HCT116 (cell line): ENCODE measurements around the gene CRB3. TPM values are rescaled to one million over a fixed set of nuclear protein-coding genes. Genes with fewer than 3 reads are reported as not detected.

Experiments used
- ATAC-seq: fragments of 200-7000 bp; cut with Tn5 transposase; 2 replicates; pipeline ENCODE4 v1.9.1; 2020; ENCODE audit warnings: mild to moderate bottlenecking, moderate library complexity
- BruUV-seq: library from RNA; stranded (reverse); fragments of 400-500 nt; replicated peaks from 2 replicates; lab custom pipeline; 2021; lab: Mats Ljungman, UMichigan
- CTCF ChIA-PET: fragments of 300-600 bp; sonication (Branson Sonifier 250); formaldehyde crosslinking; loops from one replicate; lab custom pipeline; 2021; ENCODE audit warnings: antibody characterized with exemption; lab: Charles Lee
- POLR2A ChIA-PET: fragments of 300-600, 350-600 bp; sonication (Branson Sonifier 250); formaldehyde crosslinking; loops from one replicate; lab custom pipeline; 2021; ENCODE audit warnings: antibody characterized with exemption; lab: Charles Lee
- RAD21 ChIA-PET, 2 experiments: fragments of 300-600 bp; sonication (Branson Sonifier 250); formaldehyde crosslinking; loops; one replicate each; lab custom pipeline; 2023; ENCODE audit warnings: low total read pairs in 2 of 2; ENCODE audit not compliant: uncharacterized antibody in 2 of 2, unreplicated experiment in 2 of 2, low non-redundant PET in 1 of 2; lab: Charles Lee
- DNase-seq: peaks from one replicate; pipeline ENCODE4 v3.0.0-alpha.2; 2010; ENCODE audit warnings: low read depth, low spot score
- H2AFZ ChIP-seq: fragments of 200-600 bp; shearing (Covaris generic), sonication (generic); 2 replicates; pipeline ENCODE4 v1.6.1; 2017; ENCODE audit warnings: low read depth, mixed run types, mixed read lengths, antibody characterized with exemption, low read length; ENCODE audit not compliant: poor library complexity, severe bottlenecking
- H3K27ac ChIP-seq: 2 replicates; pipeline ENCODE4 v1.5.1; 2012; ENCODE audit warnings: low read depth, low read length
- H3K27me3 ChIP-seq: fragments of 200-600 bp; sonication (generic); 2 replicates; pipeline ENCODE4 v1.6.1; 2016; ENCODE audit warnings: mixed run types, low read length, mixed read lengths; ENCODE audit not compliant: insufficient read depth
- H3K36me3 ChIP-seq, 2 experiments: fragments of 200-500 bp in 1 of 2; fragments of 200-600 bp in 1 of 2; sonication (Bioruptor generic) in 1 of 2; sonication (generic) in 1 of 2; 2 replicates each; pipeline versions ENCODE4 v1.5.1 to v1.6.1; 2014 to 2016; ENCODE audit warnings: low read length in 2 of 2, inconsistent platforms in 1 of 2, mixed read lengths in 1 of 2, mixed run types in 1 of 2; ENCODE audit not compliant: insufficient read depth in 2 of 2, control insufficient read depth in 1 of 2
- H3K4me1 ChIP-seq, 2 experiments: fragments of 200-600 bp in 1 of 2; sonication (generic) in 1 of 2; 2 replicates each; pipeline versions ENCODE4 v1.5.1 to v1.6.1; 2012 to 2017; ENCODE audit warnings: low read length in 2 of 2, inconsistent platforms in 1 of 2, mild to moderate bottlenecking in 1 of 2, mixed read lengths in 1 of 2, mixed run types in 1 of 2, moderate library complexity in 1 of 2; ENCODE audit not compliant: insufficient read depth in 2 of 2, control insufficient read depth in 1 of 2
- H3K4me2 ChIP-seq: fragments of 200-600 bp; sonication (generic); 2 replicates; pipeline ENCODE4 v1.6.1; 2017; ENCODE audit warnings: mixed run types, low read length, mixed read lengths
- H3K4me3 ChIP-seq, 2 experiments: fragments of 200-600 bp in 1 of 2; sonication (generic) in 1 of 2; replicated peaks in 1 of 2; 2 replicates each; pipeline ENCODE4 v1.5.1; 2011 to 2016; ENCODE audit warnings: low read length in 2 of 2, control low read depth in 1 of 2, low read depth in 1 of 2, mild to moderate bottlenecking in 1 of 2, mixed read lengths in 1 of 2, mixed run types in 1 of 2
- H3K79me2 ChIP-seq: fragments of 200-600 bp; sonication (generic); 2 replicates; pipeline ENCODE4 v1.6.1; 2017; ENCODE audit warnings: mild to moderate bottlenecking, mixed run types, low read length, moderate library complexity, mixed read lengths; ENCODE audit not compliant: insufficient read depth
- H3K9ac ChIP-seq: fragments of 200-600 bp; sonication (generic); 2 replicates; pipeline ENCODE4 v1.6.1; 2016; ENCODE audit warnings: low read length, mixed read lengths
- H3K9me2 ChIP-seq: fragments of 200-600 bp; sonication (generic), shearing (Covaris generic); 2 replicates; pipeline ENCODE4 v1.6.1; 2017; ENCODE audit warnings: mixed run types, mild to moderate bottlenecking, moderate library complexity; ENCODE audit not compliant: insufficient read depth
- H3K9me3 ChIP-seq, 2 experiments: fragments of 200-500 bp in 1 of 2; fragments of 200-600 bp in 1 of 2; sonication (Bioruptor generic) in 1 of 2; sonication (generic) in 1 of 2; 2 replicates each; pipeline ENCODE4 v1.6.1; 2014 to 2017; ENCODE audit warnings: low read length in 2 of 2, mixed read lengths in 2 of 2, inconsistent platforms in 1 of 2, low read depth in 1 of 2, mild to moderate bottlenecking in 1 of 2, mixed run types in 1 of 2, moderate library complexity in 1 of 2; ENCODE audit not compliant: control insufficient read depth in 1 of 2, insufficient read depth in 1 of 2
- H4K20me1 ChIP-seq: fragments of 200-600 bp; sonication (generic), shearing (Covaris generic); 2 replicates; pipeline ENCODE4 v1.6.1; 2017; ENCODE audit warnings: mixed run types, mild to moderate bottlenecking, moderate library complexity; ENCODE audit not compliant: insufficient read depth
- EGR1 ChIP-seq: IDR thresholded peaks from 2 replicates; pipeline ENCODE4 v1.6.1; 2012; ENCODE audit warnings: low read depth
- ELF1 ChIP-seq: IDR thresholded peaks from 2 replicates; pipeline ENCODE4 v1.6.1; 2012; ENCODE audit warnings: low read depth, borderline replicate concordance
- JUND ChIP-seq: IDR thresholded peaks from 2 replicates; pipeline ENCODE4 v1.6.1; 2012
- intact Hi-C: fragments of 100-400 bp; cut with micrococcal nuclease; formaldehyde crosslinking; loops from 2 replicates; pipeline ENCODE4 v1.10.0; 2022
- total RNA-seq: library from RNA; stranded (reverse); gene quantifications from one replicate; pipeline ENCODE4 v1.2.1, GENCODE V29; 2021; ENCODE audit not compliant: unreplicated experiment
- TF ChIP-seq, protein P1 (sequence below): IDR thresholded peaks from 2 replicates; pipeline ENCODE4 v1.6.1; 2011; ENCODE audit warnings: mild to moderate bottlenecking, low read length, moderate library complexity; ENCODE audit not compliant: insufficient replicate concordance; ENCODE audit errors: extremely low read depth
- TF ChIP-seq, protein P2 (sequence below): IDR thresholded peaks from 2 replicates; pipeline ENCODE4 v1.6.1; 2012; ENCODE audit warnings: low read depth

CRB3 gene
- total RNA-seq, 1 experiment from 2014 or later: 40.5 TPM

DNA sequence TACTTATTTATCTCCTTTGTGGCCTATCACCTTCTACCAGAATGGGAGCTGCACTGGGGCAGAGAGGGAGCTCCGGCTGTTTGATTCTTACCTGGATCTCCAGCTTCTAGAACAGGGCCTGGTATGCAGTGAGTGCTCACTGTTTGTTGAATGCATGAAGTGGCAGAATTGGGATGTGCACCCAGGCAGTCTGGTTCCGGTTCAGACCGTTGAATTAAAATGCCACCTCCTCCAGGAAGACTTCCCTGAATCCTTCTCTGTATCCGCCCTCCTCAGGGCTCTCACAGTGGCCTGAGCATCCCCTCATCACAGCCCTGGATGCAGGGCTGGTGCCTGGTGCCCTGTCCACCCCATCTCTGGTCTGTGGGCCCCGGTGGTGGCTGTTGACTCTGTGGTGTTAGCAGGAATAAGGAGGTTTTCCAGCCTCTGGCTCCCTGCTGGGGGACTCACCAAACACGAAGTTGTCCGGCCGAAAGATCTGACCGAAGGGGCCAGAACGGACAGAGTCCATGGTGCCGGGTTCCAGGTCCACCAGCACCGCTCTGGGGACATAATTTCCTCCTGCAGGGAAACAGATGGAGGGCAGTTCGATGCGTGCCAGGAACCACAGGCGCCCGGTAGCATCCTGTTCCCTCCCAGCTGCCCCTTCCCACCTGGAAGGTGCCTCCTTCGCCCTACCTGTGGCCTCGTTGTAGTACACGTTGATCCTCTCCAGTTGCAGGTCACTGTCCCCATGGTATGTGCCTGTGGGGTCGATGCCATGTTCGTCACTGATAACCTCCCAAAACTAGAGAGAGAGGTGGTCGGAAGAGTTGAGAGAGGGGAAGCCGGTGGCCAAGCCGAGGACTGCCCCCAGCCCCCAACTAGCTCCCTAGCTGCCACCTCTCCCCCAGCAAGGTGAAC, 37.0 kb downstream of the CRB3 start:
- TF ChIP-seq, protein P1, sequence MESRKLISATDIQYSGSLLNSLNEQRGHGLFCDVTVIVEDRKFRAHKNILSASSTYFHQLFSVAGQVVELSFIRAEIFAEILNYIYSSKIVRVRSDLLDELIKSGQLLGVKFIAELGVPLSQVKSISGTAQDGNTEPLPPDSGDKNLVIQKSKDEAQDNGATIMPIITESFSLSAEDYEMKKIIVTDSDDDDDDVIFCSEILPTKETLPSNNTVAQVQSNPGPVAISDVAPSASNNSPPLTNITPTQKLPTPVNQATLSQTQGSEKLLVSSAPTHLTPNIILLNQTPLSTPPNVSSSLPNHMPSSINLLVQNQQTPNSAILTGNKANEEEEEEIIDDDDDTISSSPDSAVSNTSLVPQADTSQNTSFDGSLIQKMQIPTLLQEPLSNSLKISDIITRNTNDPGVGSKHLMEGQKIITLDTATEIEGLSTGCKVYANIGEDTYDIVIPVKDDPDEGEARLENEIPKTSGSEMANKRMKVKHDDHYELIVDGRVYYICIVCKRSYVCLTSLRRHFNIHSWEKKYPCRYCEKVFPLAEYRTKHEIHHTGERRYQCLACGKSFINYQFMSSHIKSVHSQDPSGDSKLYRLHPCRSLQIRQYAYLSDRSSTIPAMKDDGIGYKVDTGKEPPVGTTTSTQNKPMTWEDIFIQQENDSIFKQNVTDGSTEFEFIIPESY: no peak
- no peak for TF ChIP-seq JUND
- TF ChIP-seq, protein P2, sequence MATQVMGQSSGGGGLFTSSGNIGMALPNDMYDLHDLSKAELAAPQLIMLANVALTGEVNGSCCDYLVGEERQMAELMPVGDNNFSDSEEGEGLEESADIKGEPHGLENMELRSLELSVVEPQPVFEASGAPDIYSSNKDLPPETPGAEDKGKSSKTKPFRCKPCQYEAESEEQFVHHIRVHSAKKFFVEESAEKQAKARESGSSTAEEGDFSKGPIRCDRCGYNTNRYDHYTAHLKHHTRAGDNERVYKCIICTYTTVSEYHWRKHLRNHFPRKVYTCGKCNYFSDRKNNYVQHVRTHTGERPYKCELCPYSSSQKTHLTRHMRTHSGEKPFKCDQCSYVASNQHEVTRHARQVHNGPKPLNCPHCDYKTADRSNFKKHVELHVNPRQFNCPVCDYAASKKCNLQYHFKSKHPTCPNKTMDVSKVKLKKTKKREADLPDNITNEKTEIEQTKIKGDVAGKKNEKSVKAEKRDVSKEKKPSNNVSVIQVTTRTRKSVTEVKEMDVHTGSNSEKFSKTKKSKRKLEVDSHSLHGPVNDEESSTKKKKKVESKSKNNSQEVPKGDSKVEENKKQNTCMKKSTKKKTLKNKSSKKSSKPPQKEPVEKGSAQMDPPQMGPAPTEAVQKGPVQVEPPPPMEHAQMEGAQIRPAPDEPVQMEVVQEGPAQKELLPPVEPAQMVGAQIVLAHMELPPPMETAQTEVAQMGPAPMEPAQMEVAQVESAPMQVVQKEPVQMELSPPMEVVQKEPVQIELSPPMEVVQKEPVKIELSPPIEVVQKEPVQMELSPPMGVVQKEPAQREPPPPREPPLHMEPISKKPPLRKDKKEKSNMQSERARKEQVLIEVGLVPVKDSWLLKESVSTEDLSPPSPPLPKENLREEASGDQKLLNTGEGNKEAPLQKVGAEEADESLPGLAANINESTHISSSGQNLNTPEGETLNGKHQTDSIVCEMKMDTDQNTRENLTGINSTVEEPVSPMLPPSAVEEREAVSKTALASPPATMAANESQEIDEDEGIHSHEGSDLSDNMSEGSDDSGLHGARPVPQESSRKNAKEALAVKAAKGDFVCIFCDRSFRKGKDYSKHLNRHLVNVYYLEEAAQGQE: no peak
- no peak for TF ChIP-seq ELF1
- TF ChIP-seq EGR1: no peak
- TF ChIP-seq, all 23 proteins: peak for 0

More for the DNA sequence above, 37.0 kb downstream of the CRB3 start:
- no peak for ATAC-seq
- peaks cover 14 to 35% of the 10 kb centered on the region in 2 experiments for H3K4me1 ChIP-seq
- H2AFZ ChIP-seq: no peak overlapping the region
- H3K9me3 ChIP-seq: no peaks in the 10 kb centered on the region
- peak overlapping the region; percentile 57; the same call in 1 of the 2 replicates for H3K27ac ChIP-seq
- no peaks in the 10 kb centered on the region for H4K20me1 ChIP-seq
- H3K9ac ChIP-seq: peak overlapping the region; percentile 66
- peak overlapping the region; percentile 88 for H3K4me2 ChIP-seq
- H3K9me2 ChIP-seq: no peaks in the 10 kb centered on the region
- peak overlapping the region; percentile 50 to 68 for H3K4me3 ChIP-seq
- H3K79me2 ChIP-seq: no peaks in the 10 kb centered on the region
- ChIA-PET RAD21 (no interaction called here), CTCF (no interaction called here), POLR2A (interaction anchor here (1.2 kb wide), 1 partner anchor 15 kb away, joined by 3 read pairs; no protein-coding TSS in a partner anchor)
- no peak for DNase-seq
- no peaks in the 10 kb centered on the region for H3K27me3 ChIP-seq
- BruUV-seq: TSS peak; percentile 46
- H3K36me3 ChIP-seq: peaks cover 0 to 5% of the 10 kb centered on the region in 2 experiments; a peak in 1 of 4 replicates
- intact Hi-C loops: no loop called here
